Stomach smooth muscle (tissue), 2 donors: ENCODE measurements around the gene CDH23.

Experiments used
- H3K27ac ChIP-seq: one replicate; pipeline ENCODE4 v1.7.0; 2013; ENCODE audit warnings: mild to moderate bottlenecking, low read length, inconsistent platforms
- H3K27me3 ChIP-seq, 2 donors: one replicate each; pipeline ENCODE4 v1.7.0; 2013; ENCODE audit warnings: low read length in 2 of 2; ENCODE audit not compliant: insufficient read depth in 2 of 2, control insufficient read depth in 1 of 2
- H3K36me3 ChIP-seq, 2 donors: one replicate each; pipeline ENCODE4 v1.7.0; 2013; ENCODE audit warnings: low read length in 2 of 2; ENCODE audit not compliant: control insufficient read depth in 2 of 2, insufficient read depth in 2 of 2
- H3K4me1 ChIP-seq: one replicate; pipeline ENCODE4 v1.7.0; 2013; ENCODE audit warnings: low read length; ENCODE audit not compliant: control insufficient read depth, insufficient read depth
- H3K4me3 ChIP-seq, 2 donors: one replicate each; pipeline ENCODE4 v1.7.0; 2013; ENCODE audit warnings: low read length in 2 of 2
- H3K9ac ChIP-seq, 2 donors: one replicate each; pipeline ENCODE4 v1.7.0; 2013; ENCODE audit warnings: low read length in 2 of 2, mild to moderate bottlenecking in 1 of 2
- H3K9me3 ChIP-seq, 2 donors: one replicate each; pipeline ENCODE4 v1.7.0; 2013; ENCODE audit warnings: low read length in 2 of 2; ENCODE audit not compliant: control insufficient read depth in 2 of 2
- donor health status: healthy.
- donor health status: Pancreatic carcinoma.

The CDH23 gene

DNA sequence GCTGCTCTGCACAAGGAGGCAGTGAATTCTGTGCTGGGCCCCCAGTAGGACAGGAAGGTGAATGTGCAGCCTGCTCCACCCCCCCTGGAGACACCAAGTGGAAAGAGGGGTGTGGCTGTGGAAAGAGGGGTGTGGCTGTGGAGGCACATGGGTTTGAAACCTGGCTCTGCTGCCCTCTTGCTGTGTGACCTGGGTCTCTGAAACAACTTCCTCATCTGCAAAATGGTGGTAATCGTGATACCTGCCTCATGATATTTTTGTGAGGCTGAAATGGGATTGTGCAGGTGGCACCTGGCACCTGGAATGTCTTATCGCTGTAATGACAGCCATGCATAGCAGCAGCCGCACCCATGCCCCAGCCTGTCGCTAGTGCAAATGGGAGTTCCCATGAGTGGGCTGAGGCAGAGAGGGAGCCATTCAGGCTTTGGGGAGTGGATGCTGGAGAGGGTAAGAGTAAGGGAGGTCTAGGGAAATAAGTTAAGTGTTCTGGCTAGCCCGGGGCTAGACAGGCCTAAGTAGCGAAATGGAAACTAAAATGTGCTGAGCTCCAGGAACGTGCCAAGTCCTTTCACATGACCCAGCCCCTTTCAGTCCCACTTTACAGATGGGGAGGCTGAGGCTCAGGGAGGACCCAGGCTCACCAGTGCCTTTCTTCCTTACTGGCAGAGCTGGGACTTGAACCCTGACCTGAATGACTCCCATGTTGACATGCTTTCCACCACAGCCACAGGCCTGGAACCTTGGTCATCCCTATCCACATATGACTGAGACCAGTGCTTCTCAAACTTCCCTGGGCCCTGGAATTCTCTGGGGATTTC, 287.8 kb downstream of the CDH23 start:
- no peak overlapping the region for H3K27ac ChIP-seq
- no peak overlapping the region for H3K4me3 ChIP-seq
- H3K9me3 ChIP-seq, result no peaks in the 10 kb centered on the region
- H3K4me1 ChIP-seq, result peaks cover 3% of the 10 kb centered on the region
- H3K36me3 ChIP-seq, result no peaks in the 10 kb centered on the region
- H3K9ac ChIP-seq, result no peak overlapping the region
- peaks cover 0 to 3% of the 10 kb centered on the region in 2 donors for H3K27me3 ChIP-seq

DNA sequence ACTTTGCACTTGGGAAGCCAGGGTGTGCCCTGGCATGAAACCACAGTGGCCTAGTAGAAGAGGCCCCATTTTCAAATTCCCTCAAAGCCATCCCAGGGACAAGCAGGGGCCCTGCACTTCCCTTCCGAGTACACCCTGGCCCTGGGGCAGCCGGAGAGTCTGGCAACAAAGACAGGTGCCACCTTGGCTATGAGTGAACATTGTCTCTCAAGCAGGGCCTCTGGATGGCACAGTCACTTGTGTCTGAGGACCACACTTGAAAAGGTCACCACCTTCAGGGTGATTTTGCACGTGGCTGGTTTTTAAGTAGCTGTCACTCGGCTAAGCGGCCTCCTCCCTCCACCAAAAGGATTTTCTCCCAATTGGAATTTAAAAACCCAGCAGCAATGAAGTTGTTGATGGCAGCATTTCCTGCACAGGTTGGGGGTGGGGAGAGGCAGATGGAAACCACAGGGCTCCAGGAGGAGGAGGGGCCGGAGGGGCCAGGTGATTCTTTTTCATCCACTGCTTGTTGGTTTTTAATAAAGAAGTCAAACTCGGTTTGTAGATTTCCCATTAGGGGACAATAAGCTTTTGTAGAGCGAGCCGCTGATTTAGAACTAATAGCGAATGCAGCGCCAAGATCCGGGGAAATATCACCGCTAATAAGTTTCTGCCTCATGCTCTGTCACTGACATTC, 289.0 kb downstream of the CDH23 start:
- H3K27me3 ChIP-seq, result peaks cover 0 to 3% of the 10 kb centered on the region in 2 donors
- no peaks in the 10 kb centered on the region for H3K9me3 ChIP-seq
- no peak overlapping the region for H3K9ac ChIP-seq
- no peaks in the 10 kb centered on the region for H3K36me3 ChIP-seq
- H3K4me3 ChIP-seq, result no peak overlapping the region
- no peak overlapping the region for H3K27ac ChIP-seq
- H3K4me1 ChIP-seq, result no peaks in the 10 kb centered on the region

DNA sequence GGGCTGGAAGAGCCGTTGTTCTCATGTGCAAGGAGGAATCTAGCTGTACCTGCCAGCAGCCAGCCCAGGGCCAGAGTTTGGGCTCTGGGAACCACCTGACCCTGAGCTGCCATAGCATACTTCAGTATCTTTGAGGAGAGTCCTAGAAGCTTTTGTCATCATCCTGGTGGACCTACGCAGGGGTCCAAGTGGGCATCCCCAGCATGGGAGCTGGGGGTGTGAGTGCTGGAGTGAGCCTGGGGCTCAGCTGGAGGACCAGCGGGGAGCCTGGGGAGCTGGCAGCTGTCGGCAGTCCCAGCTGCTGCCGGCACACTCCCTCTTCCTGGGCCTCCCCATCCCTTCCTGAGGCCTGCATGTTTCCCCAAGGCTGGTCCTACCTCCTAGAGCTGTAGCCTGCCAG, 290.4 kb downstream of the CDH23 start:
- Histone ChIP-seq H3K36me3 (no peaks in the 10 kb centered on the region), H3K27ac (no peak overlapping the region), H3K27me3 (no peaks in the 10 kb centered on the region), H3K9ac (no peak overlapping the region), H3K4me1 (no peaks in the 10 kb centered on the region), H3K9me3 (peaks cover 0 to 8% of the 10 kb centered on the region in 2 donors), H3K4me3 (no peak overlapping the region)

DNA sequence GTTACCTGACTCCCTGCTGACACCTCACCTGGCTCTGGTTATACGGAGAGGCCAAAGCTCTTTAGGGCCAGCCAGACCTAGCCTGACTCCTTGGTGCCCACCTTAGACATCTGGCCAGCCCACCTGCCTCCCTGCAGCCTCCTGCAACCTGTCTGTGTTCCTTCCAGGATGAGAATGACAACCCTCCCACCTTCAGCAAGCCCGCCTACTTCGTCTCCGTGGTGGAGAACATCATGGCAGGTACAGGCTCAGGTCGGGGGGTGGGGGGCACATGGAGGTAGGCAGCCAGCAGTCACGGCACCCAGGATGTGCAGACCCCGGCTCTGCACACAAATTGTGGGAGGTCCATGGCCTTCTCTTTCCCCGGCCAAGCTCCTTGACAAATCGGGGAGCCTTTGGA, 290.8 kb downstream of the CDH23 start:
- Histone ChIP-seq H3K9me3 (peaks cover 0 to 8% of the 10 kb centered on the region in 2 donors), H3K4me3 (no peak overlapping the region), H3K36me3 (no peaks in the 10 kb centered on the region), H3K4me1 (peaks cover 2% of the 10 kb centered on the region), H3K9ac (no peak overlapping the region), H3K27me3 (no peaks in the 10 kb centered on the region), H3K27ac (no peak overlapping the region)

DNA sequence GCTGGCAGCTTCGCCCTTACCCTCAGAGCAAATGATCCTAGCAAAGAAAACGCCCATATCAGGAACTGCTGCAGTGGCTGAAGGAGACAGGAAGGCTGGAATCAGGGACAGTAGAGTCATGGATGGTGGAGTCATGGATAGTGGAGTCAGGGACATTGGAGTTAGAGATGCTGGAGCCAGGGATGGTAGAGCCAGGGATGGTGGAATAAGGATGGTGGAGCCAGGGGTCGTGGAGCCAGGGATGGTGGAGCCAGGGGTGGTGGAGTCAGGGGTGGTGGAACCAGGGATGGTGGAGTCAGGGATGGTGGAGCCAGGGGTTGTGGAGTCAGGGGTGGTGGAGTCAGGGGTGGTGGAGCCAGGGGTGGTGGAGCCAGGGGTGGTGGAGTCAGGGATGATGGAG, 291.5 kb downstream of the CDH23 start:
- Histone ChIP-seq H3K27me3 (no peaks in the 10 kb centered on the region), H3K27ac (no peak overlapping the region), H3K4me3 (no peak overlapping the region), H3K36me3 (no peaks in the 10 kb centered on the region), H3K9ac (no peak overlapping the region), H3K4me1 (peaks cover 4% of the 10 kb centered on the region), H3K9me3 (peaks cover 0 to 8% of the 10 kb centered on the region in 2 donors)

DNA sequence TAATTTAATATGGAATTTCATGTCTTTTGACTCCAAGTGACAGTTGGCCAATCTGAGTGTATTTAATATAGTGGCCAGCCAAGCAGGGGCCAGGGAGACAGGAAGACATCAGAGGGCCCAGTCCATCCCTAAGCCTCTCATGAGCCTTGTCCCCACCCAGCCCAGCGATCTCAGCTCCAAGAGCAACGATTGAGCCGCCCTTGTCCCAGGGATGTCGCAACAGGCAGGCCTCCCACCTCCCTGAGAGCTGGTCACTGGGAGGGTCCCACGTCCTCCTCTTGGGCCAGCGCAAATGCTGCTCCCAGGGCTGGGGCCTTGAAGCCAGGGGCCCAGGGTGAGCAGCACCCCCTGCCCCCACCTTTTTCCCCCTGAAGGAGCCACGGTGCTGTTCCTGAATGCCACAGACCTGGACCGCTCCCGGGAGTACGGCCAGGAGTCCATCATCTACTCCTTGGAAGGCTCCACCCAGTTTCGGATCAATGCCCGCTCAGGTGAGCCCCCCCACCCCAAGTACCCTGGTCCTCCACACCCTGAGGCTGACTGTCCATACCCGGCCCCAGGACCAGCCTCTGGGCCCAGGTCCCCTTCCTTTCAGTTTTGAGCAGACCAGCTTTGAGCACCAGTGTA, 293.5 kb downstream of the CDH23 start:
- Histone ChIP-seq H3K4me1 (peaks cover 6% of the 10 kb centered on the region), H3K9ac (no peak overlapping the region), H3K36me3 (no peaks in the 10 kb centered on the region), H3K4me3 (no peak overlapping the region), H3K27me3 (no peaks in the 10 kb centered on the region), H3K9me3 (peaks cover 0 to 8% of the 10 kb centered on the region in 2 donors), H3K27ac (no peak overlapping the region)

DNA sequence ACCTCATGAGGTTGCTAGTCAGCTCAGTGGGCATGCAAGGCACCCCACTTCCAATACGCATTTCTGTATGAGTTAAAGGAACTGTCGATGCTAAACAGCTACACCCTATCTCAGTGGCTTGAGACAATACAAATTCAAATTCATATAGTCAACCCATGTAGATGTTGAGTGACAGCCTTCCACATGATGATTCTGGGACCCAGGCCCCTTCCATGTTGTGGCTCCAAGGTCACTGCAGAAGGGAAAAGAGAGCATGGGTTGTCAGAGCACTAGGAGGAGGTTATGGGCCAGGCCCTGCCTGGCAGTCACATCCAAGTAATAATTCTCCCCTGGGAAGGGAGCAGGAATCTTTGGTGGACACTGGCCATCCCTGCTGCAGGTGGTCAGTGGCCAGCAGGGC, 294.7 kb downstream of the CDH23 start:
- H3K9ac ChIP-seq, result no peak overlapping the region
- H3K9me3 ChIP-seq, result peaks cover 0 to 8% of the 10 kb centered on the region in 2 donors
- H3K4me3 ChIP-seq, result no peak overlapping the region
- no peaks in the 10 kb centered on the region for H3K36me3 ChIP-seq
- peaks cover 6% of the 10 kb centered on the region for H3K4me1 ChIP-seq
- no peak overlapping the region for H3K27ac ChIP-seq
- no peaks in the 10 kb centered on the region for H3K27me3 ChIP-seq

DNA sequence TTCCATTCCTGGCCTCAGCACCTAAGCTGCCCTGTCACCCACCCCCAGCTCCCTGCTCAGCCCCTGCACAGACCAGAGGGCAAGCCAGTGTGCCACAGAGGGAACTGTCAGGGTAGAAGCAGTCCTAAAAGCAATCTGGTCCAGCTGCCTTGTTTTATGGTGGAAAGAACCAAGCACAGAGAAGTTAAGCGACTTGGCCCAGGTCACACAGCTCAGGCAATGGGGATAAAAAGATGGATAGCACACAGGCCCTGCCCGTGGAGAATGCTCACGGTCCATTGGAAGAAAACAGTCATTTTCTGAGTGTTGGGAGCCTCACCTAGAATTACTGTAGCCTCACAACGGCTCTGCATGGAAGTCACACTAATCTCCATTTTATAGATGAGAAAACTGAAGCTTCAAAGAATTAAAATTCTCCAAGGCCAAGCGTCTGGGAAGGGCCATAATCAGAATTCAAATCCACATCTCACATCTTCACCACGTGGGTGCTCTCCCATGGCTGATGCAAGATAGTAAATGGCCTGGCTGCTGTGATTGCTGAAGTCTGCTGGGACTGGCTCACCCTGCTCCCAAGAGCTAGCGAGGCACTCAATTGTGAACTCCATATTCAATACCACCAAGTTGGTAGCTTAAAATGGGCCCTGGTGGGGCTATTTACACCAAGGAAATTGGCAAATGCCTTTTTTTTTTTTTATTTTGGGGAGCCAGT, 296.0 kb downstream of the CDH23 start:
- no peaks in the 10 kb centered on the region for H3K27me3 ChIP-seq
- H3K4me1 ChIP-seq, result peaks cover 6% of the 10 kb centered on the region
- no peak overlapping the region for H3K9ac ChIP-seq
- no peak overlapping the region for H3K4me3 ChIP-seq
- H3K9me3 ChIP-seq, result peaks cover 0 to 8% of the 10 kb centered on the region in 2 donors
- H3K36me3 ChIP-seq, result no peaks in the 10 kb centered on the region
- no peak overlapping the region for H3K27ac ChIP-seq

DNA sequence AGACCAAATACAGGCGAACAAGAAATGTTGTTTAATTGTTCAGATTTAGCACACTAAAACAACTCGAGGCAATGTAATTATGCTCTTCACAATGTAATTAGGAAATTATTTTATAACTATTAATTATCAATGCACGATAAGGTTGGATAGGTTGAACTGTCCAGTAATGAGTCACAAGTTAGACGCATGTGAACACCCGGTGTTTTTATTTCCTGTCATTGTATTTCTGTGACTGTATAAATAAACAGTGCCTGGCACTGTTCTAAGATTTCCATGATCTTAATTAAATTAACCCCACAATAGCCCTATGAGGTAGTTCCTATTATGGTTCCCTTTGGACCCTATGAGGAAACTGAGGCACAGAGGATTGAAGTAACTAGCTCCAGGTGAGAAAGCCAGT, 296.7 kb downstream of the CDH23 start:
- peaks cover 0 to 8% of the 10 kb centered on the region in 2 donors for H3K9me3 ChIP-seq
- no peak overlapping the region for H3K4me3 ChIP-seq
- no peaks in the 10 kb centered on the region for H3K27me3 ChIP-seq
- H3K36me3 ChIP-seq, result no peaks in the 10 kb centered on the region
- H3K4me1 ChIP-seq, result peaks cover 6% of the 10 kb centered on the region
- H3K27ac ChIP-seq, result no peak overlapping the region
- no peak overlapping the region for H3K9ac ChIP-seq

DNA sequence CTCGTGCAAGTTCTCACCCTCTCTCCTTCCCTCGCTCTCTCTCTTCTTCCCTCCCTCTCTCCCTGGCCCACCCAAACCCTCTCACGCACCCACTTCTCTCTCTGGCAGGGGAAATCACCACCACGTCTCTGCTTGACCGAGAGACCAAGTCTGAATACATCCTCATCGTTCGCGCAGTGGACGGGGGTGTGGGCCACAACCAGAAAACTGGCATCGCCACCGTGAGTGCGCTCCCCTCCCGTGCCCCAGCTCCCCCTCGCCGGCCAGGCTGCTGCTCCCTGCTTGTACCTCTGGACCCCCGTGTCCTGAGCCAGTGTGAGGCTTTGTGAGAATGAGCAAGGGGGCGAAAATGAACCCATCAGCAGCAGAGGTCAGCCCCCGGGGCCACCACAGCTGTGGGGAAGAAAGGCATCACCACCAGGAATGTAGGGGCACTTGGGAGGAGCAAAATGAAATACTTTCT, 297.4 kb downstream of the CDH23 start:
- H3K27ac ChIP-seq, result no peak overlapping the region
- H3K27me3 ChIP-seq, result no peaks in the 10 kb centered on the region
- H3K36me3 ChIP-seq, result no peaks in the 10 kb centered on the region
- H3K9ac ChIP-seq, result no peak overlapping the region
- H3K4me3 ChIP-seq, result no peak overlapping the region
- H3K4me1 ChIP-seq, result peaks cover 6% of the 10 kb centered on the region
- H3K9me3 ChIP-seq, result peaks cover 0 to 8% of the 10 kb centered on the region in 2 donors
